GM19324 (cell line): ENCODE results near the gene MIR17HG.
"Not testable (repeated sequence)": the region's sequence is repeated elsewhere in the genome, so short reads cannot be mapped to it uniquely, and the experiment has no call there.

Source experiments
- ATAC-seq: cut with Tn5 transposase; IDR thresholded peaks from one replicate; pipeline ENCODE4 v1.9.1; 2021; ENCODE audit warnings: mild to moderate bottlenecking, moderate library complexity; ENCODE audit not compliant: unreplicated experiment, low FRiP score

MIR17HG gene

DNA sequence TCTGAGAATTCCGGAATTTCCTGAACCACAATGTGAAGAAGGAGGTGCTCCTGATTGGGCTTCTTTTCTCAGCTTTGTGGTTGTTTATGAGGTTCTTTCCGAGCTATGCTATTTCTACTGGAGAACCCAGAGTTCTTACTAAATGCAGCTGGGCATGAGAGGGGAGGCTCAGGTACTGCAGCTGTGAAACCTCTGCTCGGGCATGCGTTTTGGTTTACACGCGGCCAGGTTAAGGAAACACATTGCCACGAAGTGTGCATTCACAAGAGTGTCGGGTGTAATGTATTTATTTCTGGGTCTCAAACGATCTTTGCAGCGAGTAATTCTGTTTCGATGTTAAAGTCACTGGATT lies 661 bp upstream of the MIR17HG start:
- ATAC-seq, result peak; percentile 14

- ATAC-seq, result peak; percentile 41
Measured at GRCh38 chr13:91347996-91348905, 764 bp downstream of the MIR17HG start.

DNA sequence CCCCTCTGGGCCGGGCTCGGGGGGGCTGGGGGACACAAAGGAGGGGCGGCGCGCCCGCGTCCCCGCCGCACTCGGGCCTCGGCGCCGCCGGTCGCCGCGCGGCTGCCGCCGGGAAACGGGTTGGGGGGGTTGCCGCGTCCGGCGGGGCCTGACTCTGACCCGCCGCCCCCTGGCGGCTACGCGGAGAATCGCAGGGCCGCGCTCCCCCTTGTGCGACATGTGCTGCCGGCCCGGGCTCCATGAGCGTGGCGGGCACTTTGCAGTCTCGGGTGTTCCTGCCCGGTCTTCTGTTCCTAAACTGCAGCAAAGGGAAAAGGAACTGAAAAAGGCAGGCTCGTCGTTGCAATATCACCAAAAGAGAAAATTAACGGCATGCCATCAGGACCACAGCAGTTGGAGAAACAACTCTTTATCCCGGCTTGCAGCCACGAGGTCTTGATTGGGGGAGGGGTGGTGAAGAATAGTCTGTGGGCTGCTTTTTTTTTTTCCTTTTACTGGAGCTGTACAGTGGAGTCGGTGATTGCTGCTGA lies 1.5 kb downstream of the MIR17HG start:
- ATAC-seq, result peak; percentile 57

DNA sequence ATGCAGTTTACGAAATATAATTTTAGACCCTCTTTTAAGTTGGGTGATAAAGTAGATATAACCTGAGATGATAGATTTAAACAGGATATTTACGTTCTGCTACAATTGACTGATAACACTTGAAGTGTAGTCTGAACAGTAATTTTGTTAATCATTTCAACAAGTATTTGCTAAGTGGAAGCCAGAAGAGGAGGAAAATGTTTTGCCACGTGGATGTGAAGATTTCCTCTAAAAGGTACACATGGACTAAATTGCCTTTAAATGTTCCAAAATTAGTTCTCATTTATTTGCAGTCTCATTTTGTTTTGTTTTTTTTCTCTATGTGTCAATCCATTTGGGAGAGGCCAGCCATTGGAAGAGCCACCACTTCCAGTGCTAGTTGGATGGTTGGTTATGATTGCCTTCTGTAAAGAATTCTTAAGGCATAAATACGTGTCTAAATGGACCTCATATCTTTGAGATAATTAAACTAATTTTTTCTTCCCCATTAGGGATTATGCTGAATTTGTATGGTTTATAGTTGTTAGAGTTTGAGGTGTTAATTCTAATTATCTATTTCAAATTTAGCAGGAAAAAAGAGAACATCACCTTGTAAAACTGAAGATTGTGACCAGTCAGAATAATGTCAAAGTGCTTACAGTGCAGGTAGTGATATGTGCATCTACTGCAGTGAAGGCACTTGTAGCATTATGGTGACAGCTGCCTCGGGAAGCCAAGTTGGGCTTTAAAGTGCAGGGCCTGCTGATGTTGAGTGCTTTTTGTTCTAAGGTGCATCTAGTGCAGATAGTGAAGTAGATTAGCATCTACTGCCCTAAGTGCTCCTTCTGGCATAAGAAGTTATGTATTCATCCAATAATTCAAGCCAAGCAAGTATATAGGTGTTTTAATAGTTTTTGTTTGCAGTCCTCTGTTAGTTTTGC lies 2.8 kb downstream of the MIR17HG start:
- ATAC-seq, result no peak

DNA sequence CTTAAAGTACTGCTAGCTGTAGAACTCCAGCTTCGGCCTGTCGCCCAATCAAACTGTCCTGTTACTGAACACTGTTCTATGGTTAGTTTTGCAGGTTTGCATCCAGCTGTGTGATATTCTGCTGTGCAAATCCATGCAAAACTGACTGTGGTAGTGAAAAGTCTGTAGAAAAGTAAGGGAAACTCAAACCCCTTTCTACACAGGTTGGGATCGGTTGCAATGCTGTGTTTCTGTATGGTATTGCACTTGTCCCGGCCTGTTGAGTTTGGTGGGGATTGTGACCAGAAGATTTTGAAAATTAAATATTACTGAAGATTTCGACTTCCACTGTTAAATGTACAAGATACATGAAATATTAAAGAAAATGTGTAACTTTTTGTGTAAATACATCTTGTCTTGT lies 3.6 kb downstream of the MIR17HG start:
- no peak for ATAC-seq

GRCh38 chr13:91351980-91352379 lies 4.5 kb downstream of the MIR17HG start:
- ATAC-seq, result no peak

DNA sequence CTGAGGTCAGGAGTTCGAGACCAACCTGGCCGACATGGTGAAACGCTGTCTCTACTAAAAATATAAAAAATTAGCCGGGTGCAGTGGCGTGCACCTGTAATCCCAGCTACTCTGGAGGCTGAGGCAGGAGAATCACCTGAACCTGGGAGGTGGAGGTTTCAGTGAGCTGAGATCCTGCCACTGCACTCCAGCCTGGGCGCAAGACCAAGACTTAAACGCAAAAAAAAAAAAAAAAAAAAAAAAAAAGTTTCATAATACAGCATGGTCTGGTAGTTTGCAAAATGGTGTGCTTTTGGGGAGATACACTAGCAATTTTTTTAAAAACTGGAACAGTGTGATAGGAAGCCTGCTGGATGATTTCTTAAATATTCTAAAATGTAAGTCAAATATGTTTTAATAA lies 5.4 kb downstream of the MIR17HG start:
- ATAC-seq, result not testable (repeated sequence)

DNA sequence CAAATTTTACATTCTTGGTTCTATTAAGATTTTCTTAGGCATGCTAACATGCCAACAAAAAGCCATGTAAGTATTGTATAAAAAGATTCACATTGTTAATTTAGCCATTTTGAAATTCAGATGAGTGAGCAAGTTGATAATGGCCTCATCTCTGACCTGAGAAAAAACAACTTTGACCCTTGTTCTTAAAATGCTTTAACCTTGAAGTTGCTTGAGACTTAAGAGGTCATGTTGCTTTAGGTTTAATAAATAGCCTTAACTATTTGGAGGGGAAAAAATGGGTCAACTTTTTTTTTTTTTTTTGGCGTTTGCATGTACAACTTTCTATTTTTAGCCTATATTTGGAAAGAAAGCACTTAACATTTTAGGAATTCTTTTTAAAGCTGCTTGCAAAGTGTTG lies 6.0 kb downstream of the MIR17HG start:
- ATAC-seq, result no peak

GRCh38 chr13:91355099-91355825 lies 7.8 kb downstream of the MIR17HG start:
- ATAC-seq, result no peak

DNA sequence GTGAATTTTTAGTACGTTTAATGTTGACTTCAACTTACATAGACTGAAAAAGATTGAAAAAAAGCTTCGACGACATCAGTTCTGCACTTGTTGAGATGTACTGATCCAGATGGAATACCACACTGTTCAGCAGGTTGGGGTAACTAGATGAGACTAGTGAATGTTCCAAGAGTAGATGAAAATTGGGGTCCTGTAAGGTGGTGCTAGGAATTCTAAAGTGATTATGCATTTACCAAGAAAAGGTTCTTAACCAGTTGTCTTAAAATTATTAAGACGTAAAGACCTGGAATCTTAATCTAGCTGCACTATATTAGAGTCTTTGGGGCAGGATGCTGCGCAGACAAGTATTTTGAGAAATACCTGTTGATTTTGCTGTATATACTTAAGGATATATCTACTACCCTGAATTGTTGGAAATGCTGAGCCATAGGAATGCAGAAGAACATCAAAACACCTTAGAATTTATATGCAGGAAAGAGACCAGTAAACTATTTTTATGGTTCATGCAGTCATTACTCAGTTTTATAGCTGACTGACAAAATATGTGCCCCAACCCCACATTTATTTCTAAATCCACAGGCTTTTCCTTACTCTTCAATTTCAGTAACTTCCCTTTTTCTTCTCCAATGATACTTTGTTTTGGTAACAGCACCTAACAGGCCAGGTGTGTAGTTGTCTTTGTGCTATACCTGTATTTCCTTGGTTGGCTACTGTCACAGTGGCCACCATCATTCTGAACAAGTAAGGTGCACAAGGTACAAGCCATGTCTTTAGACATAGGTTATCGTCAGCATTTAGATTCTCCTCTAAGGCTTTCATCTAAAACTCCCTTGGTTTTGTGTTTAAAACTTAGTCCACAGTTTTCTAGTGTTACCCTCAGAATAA lies 8.6 kb downstream of the MIR17HG start:
- ATAC-seq, result no peak

GRCh38 chr13:91356919-91357612 lies 9.6 kb downstream of the MIR17HG start:
- ATAC-seq, result no peak

DNA sequence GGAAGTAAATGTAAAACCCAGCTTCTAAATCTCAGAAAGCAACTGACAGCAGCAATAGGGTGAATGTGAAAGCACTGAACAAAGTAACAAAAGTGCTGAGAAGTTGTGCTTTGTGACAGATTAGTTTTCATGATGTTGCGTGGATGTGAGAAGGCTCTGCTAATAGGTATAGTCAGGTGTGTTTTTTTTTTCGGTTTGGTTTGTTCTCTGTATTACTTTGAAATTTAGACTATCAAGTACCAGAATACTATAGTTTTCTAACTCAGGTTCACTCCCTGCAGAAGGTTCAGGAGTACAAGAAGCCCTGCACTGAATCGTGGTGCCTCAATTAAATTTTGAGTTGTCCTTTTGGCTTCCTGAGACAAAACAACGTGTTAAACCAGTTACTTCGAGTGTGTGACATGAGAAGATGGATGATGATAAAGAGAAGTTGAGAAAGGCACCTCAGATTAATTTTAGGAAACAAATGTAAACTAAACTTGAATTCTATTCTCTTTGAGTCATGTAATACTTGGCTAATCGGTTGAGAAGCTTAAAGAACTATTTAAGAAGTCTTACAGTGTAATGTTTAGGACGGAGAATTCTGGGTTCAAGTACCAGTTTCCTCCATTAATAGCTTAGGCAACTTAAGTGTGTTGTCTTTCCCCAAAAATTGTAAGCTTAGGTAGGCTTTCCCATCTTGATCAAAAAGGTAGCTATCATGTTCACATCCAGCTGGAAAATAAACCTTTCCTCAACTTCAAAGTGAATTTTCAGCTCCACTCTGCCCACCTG lies 10.3 kb downstream of the MIR17HG start:
- ATAC-seq, result no peak

- no peak for ATAC-seq
Measured at GRCh38 chr13:91358387-91358782, 10.9 kb downstream of the MIR17HG start.

GRCh38 chr13:91359111-91359510 lies 11.6 kb downstream of the MIR17HG start:
- ATAC-seq, result no peak

DNA sequence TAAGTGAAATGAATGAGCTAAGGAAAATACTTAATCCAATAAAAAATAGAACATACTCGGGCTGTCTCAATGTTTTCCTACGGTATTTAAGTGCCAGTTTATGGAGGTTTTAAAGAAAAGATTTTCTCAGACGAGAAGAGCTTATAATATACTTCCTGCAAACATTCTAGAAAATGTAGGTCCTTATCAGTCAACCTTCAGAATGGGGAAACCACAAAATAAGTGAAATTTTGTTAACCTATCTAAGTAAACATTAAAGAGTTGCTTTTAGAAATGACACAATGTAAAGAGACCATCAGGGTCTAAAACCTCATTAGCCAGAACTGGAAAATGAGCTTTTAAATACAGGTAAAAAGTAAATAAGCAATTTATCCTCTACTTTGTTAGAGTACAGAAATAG lies 12.1 kb downstream of the MIR17HG start:
- no peak for ATAC-seq

- ATAC-seq, result no peak
Measured at GRCh38 chr13:91360246-91360751, 12.8 kb downstream of the MIR17HG start.

GRCh38 chr13:91361755-91362271 lies 14.3 kb downstream of the MIR17HG start:
- ATAC-seq, result no peak

DNA sequence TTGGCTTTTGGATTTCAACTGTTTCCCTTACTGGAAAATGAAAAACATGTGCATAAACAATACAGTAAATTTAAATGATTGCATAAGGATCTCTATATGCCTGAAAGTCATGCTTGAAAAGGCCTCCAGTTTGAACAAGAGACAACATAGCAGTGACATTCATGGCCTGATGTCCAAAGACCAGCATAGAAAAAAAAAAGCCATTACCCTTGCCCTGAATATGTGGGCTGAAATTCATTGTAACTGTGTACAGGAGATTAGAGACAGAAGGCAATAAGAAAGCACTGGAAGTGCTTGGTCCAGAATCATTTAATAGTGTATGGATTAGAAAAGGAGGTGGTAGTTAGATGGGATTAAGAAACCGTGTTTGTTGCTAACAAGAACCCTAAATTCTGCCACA lies 15.4 kb downstream of the MIR17HG start:
- no peak for ATAC-seq
